Globus pallidus (tissue), 1 donor: ENCODE results near the gene JCAD.
"Not testable (repeated sequence)": the region's sequence is repeated elsewhere in the genome, so short reads cannot be mapped to it uniquely, and the experiment has no call there.

ENCODE experiments used
- DNase-seq: peaks from one replicate; pipeline ENCODE4 v3.0.0-alpha.2; 2015; ENCODE audit warnings: low spot score

Gene JCAD

GRCh38 chr10:29982997-29983648 lies 76.3 kb downstream of the JCAD start:
- DNase-seq, result no peak

GRCh38 chr10:29981510-29981909 lies 77.9 kb downstream of the JCAD start:
- DNase-seq, result no peak

GRCh38 chr10:29980084-29980483 lies 79.3 kb downstream of the JCAD start:
- DNase-seq, result no peak

- not testable (repeated sequence) for DNase-seq
Measured at GRCh38 chr10:29979421-29979779, 80.0 kb downstream of the JCAD start.

GRCh38 chr10:29977171-29977570 lies 82.2 kb downstream of the JCAD start:
- no peak for DNase-seq

GRCh38 chr10:29976134-29976533 lies 83.3 kb downstream of the JCAD start:
- DNase-seq, result no peak

GRCh38 chr10:29974773-29975172 lies 84.6 kb downstream of the JCAD start:
- no peak for DNase-seq

GRCh38 chr10:29973921-29974320 lies 85.5 kb downstream of the JCAD start:
- DNase-seq, result no peak

GRCh38 chr10:29970576-29970975 lies 88.8 kb downstream of the JCAD start:
- DNase-seq, result no peak

- no peak for DNase-seq
Measured at GRCh38 chr10:29970012-29970396, 89.4 kb downstream of the JCAD start.

- DNase-seq, result no peak
Measured at GRCh38 chr10:29969255-29970011, 90.0 kb downstream of the JCAD start.

GRCh38 chr10:29968585-29968984 lies 90.8 kb downstream of the JCAD start:
- DNase-seq, result no peak

- no peak for DNase-seq
Measured at GRCh38 chr10:29966269-29966668, 93.1 kb downstream of the JCAD start.
